Measurements from ENCODE around the gene CBLB.

GRCh38 chr3:105868431-105868741 is 426 bp downstream of the CBLB start:
- TF ChIP-seq POLR2A (conservative IDR thresholded peaks at IDR 0.05) (no peak), TAF7 (tag; IDR thresholded peaks at IDR 0.05) (no peak), RHOXF2B (CRISPR knock-in tag; conservative IDR thresholded peaks at IDR 0.05) (no peak), CTCF (IDR thresholded peaks at IDR 0.05 in 2 of 3, conservative IDR thresholded peaks at IDR 0.05 in 1 of 3; ENCODE audit: insufficient read depth in 2 of 3, low read depth in 1 of 3, low read length in 3 of 3) (no peak), ETV1 (tag; conservative IDR thresholded peaks at IDR 0.05; ENCODE audit: low read depth) (no peak), MXD1 (CRISPR knock-in tag; IDR thresholded peaks at IDR 0.05; ENCODE audit: borderline replicate concordance, poor library complexity, severe bottlenecking) (no peak), TBP (optimal IDR thresholded peaks at IDR 0.05; ENCODE audit: low read depth, low read length) (no peak), TSC22D4 (tag; IDR thresholded peaks at IDR 0.05) (no peak), SIX5 (IDR thresholded peaks at IDR 0.05; ENCODE audit: borderline replicate concordance in 1 of 2, insufficient read depth in 1 of 2, low read depth in 1 of 2, low read length in 2 of 2) (no peak), FOXP1 (CRISPR knock-in tag; IDR thresholded peaks at IDR 0.05) (no peak)

Data from K562 (cell line).